GM18498 (cell line): ENCODE results near the gene ABCA1.

ENCODE experiments used
- ATAC-seq: cut with Tn5 transposase; IDR thresholded peaks from one replicate; pipeline ENCODE4 v1.9.1; 2021; ENCODE audit warnings: mild to moderate bottlenecking, moderate library complexity; ENCODE audit not compliant: unreplicated experiment

The ABCA1 gene

GRCh38 chr9:104802110-104802509 lies 125.8 kb downstream of the ABCA1 start:
- no peak for ATAC-seq

- ATAC-seq, result no peak
Measured at GRCh38 chr9:104800068-104800785, 127.7 kb downstream of the ABCA1 start.

- no peak for ATAC-seq
Measured at GRCh38 chr9:104798209-104798995, 129.6 kb downstream of the ABCA1 start.

- ATAC-seq, result no peak
Measured at GRCh38 chr9:104795857-104796256, 132.1 kb downstream of the ABCA1 start.

- no peak for ATAC-seq
Measured at GRCh38 chr9:104795082-104795481, 132.9 kb downstream of the ABCA1 start.

- no peak for ATAC-seq
Measured at GRCh38 chr9:104794070-104794469, 133.9 kb downstream of the ABCA1 start.

GRCh38 chr9:104788251-104788650 lies 139.7 kb downstream of the ABCA1 start:
- ATAC-seq, result no peak

- ATAC-seq, result no peak
Measured at GRCh38 chr9:104787306-104788015, 140.5 kb downstream of the ABCA1 start.

GRCh38 chr9:104786293-104786692 lies 141.7 kb downstream of the ABCA1 start:
- ATAC-seq, result no peak

GRCh38 chr9:104784098-104784497 lies 143.9 kb downstream of the ABCA1 start:
- peak; percentile 95 for ATAC-seq

- no peak for ATAC-seq
Measured at GRCh38 chr9:104783588-104783987, 144.4 kb downstream of the ABCA1 start.

GRCh38 chr9:104780796-104781395 lies 147.1 kb downstream of the ABCA1 start:
- ATAC-seq, result no peak

GRCh38 chr9:104779946-104780535 lies 147.9 kb downstream of the ABCA1 start:
- ATAC-seq, result no peak

- ATAC-seq, result no peak
Measured at GRCh38 chr9:104779334-104779733, 148.6 kb downstream of the ABCA1 start.

GRCh38 chr9:104778802-104779201 lies 149.2 kb downstream of the ABCA1 start:
- no peak for ATAC-seq

GRCh38 chr9:104776797-104777196 lies 151.2 kb downstream of the ABCA1 start:
- ATAC-seq, result no peak

- ATAC-seq, result peak; percentile 1
Measured at GRCh38 chr9:104775976-104776375, 152.0 kb downstream of the ABCA1 start.

- ATAC-seq, result peak; percentile 77
Measured at GRCh38 chr9:104775574-104775936, 152.4 kb downstream of the ABCA1 start.

- ATAC-seq, result peak; percentile 92
Measured at GRCh38 chr9:104774831-104775573, 153.0 kb downstream of the ABCA1 start.

GRCh38 chr9:104774132-104774531 lies 153.8 kb downstream of the ABCA1 start:
- no peak for ATAC-seq
